Erythroblast (primary cell): ENCODE data around the gene TOGARAM1.

ENCODE experiments used
- GATA1 ChIP-seq: IDR thresholded peaks from 2 replicates; pipeline ENCODE4 v1.6.1; 2011; ENCODE audit warnings: low read depth, mild to moderate bottlenecking, control low read depth, low read length, moderate library complexity
- POLR2A ChIP-seq: IDR thresholded peaks from 2 replicates; pipeline ENCODE4 v1.6.1; 2011; ENCODE audit warnings: mild to moderate bottlenecking, low read length

DNA sequence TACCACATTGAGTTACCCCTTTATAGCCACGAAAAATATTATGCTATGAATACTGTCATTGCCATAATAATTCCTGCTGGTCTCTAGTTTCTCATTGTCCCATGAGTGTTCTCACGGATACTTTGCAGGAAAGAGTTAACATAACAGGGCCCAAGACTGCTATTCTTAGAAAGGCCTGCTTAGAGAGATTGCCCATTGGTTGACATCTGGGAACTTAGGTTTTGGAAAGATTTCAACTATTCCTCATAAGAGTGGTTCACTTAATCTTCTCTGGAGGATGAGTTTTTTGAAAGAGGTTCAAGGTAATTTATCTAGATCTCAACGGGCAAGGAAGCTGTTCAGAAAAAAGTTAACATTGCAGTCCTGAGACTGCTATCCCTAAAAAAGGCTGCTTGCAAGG lies 103.5 kb downstream of the TOGARAM1 start:
- TF ChIP-seq POLR2A (no peak), GATA1 (no peak)
